Keratinocyte (primary cell): ENCODE data around the gene RNASE8. TPM values are rescaled to one million over a fixed set of nuclear protein-coding genes. Genes with fewer than 3 reads are reported as not detected.
A peak's percentile ranks its signal among the peaks of the same experiment; 100 is the strongest.

Experiments used
- DNase-seq: peaks from one replicate; pipeline ENCODE4 v3.0.0-alpha.2; 2011; ENCODE audit warnings: low read depth, missing footprints, low spot score
- FAIRE-seq: peaks from 2 replicates; lab custom pipeline; 2011; peaks lifted over from hg19 to GRCh38; lab: Jason Lieb, UNC
- H2AFZ ChIP-seq: 2 replicates; pipeline ENCODE4 v1.6.0; 2012; ENCODE audit warnings: low read length, control low read depth, inconsistent platforms; ENCODE audit not compliant: control insufficient read depth
- H3K27ac ChIP-seq: 2 replicates; pipeline ENCODE4 v1.5.1; 2011; ENCODE audit warnings: low read length; ENCODE audit not compliant: control insufficient read depth, insufficient read depth
- H3K27me3 ChIP-seq: 3 replicates; pipeline ENCODE4 v1.6.0; 2011; ENCODE audit warnings: low read length; ENCODE audit not compliant: control insufficient read depth, insufficient read depth; ENCODE audit errors: extremely low read depth
- H3K36me3 ChIP-seq, 2 experiments: 2 replicates in 1 of 2; 3 replicates in 1 of 2; pipeline ENCODE4 v1.5.1; 2011; ENCODE audit warnings: low read length in 2 of 2, mild to moderate bottlenecking in 1 of 2; ENCODE audit not compliant: control insufficient read depth in 2 of 2, insufficient read depth in 2 of 2; ENCODE audit errors: extremely low read depth in 1 of 2
- H3K4me1 ChIP-seq: 3 replicates; pipeline ENCODE4 v1.5.1; 2011; ENCODE audit warnings: low read length; ENCODE audit not compliant: control insufficient read depth, insufficient read depth; ENCODE audit errors: extremely low read depth
- H3K4me2 ChIP-seq: 3 replicates; pipeline ENCODE4 v1.6.0; 2011; ENCODE audit warnings: low read depth, low read length; ENCODE audit not compliant: control insufficient read depth, insufficient read depth; ENCODE audit errors: extremely low read depth
- H3K4me3 ChIP-seq, 3 experiments: fragments of 200-600 bp in 1 of 3; sonication (generic) in 1 of 3; 2 replicates in 2 of 3; 3 replicates in 1 of 3; pipeline ENCODE4 v1.5.1; 2011 to 2016; ENCODE audit warnings: low read length in 3 of 3, mild to moderate bottlenecking in 3 of 3, control low read depth in 2 of 3, inconsistent platforms in 1 of 3, low read depth in 1 of 3, mixed read lengths in 1 of 3, mixed run types in 1 of 3, moderate library complexity in 1 of 3; ENCODE audit not compliant: control insufficient read depth in 2 of 3, insufficient read depth in 2 of 3; ENCODE audit errors: extremely low read depth in 1 of 3
- H3K79me2 ChIP-seq: 2 replicates; pipeline ENCODE4 v1.6.0; 2012; ENCODE audit warnings: low read length; ENCODE audit not compliant: control insufficient read depth, insufficient read depth
- H3K9ac ChIP-seq: 3 replicates; pipeline ENCODE4 v1.6.0; 2011; ENCODE audit warnings: low read length; ENCODE audit not compliant: control insufficient read depth, insufficient read depth; ENCODE audit errors: extremely low read depth
- H3K9me1 ChIP-seq: 3 replicates; pipeline ENCODE4 v1.6.0; 2011; ENCODE audit warnings: low read length; ENCODE audit not compliant: control insufficient read depth, insufficient read depth; ENCODE audit errors: extremely low read depth
- H3K9me3 ChIP-seq: 2 replicates; pipeline ENCODE4 v1.5.1; 2012; ENCODE audit warnings: low read depth, low read length; ENCODE audit not compliant: control insufficient read depth
- H4K20me1 ChIP-seq: 3 replicates; pipeline ENCODE4 v1.6.0; 2011; ENCODE audit warnings: low read length; ENCODE audit not compliant: control insufficient read depth, insufficient read depth; ENCODE audit errors: extremely low read depth
- CTCF ChIP-seq, 3 experiments: IDR thresholded peaks in 1 of 3; conservative IDR thresholded peaks in 1 of 3; optimal IDR thresholded peaks in 1 of 3; 2 replicates in 2 of 3; 3 replicates in 1 of 3; pipeline versions ENCODE3 to v1.5.1; 2011; ENCODE audit warnings: low read length in 3 of 3, mild to moderate bottlenecking in 3 of 3, moderate library complexity in 2 of 3, control low read depth in 1 of 3, inconsistent platforms in 1 of 3; ENCODE audit not compliant: insufficient read depth in 2 of 3; ENCODE audit errors: extremely low read depth in 1 of 3
- EZH2 ChIP-seq: IDR thresholded peaks from one replicate; pipeline ENCODE4 v1.6.1; 2012; ENCODE audit warnings: inconsistent platforms, mild to moderate bottlenecking, low read length, moderate library complexity
- dilution Hi-C: fragments of 300-500 bp; cut with MboI; formaldehyde crosslinking; loops from one replicate; pipeline ENCODE4 v1.7.0; 2020; ENCODE audit warnings: low sequenced_read_pairs; ENCODE audit not compliant: extremely low pct_ligation_motif_present
- polyA plus RNA-seq, 5 experiments: library from polyadenylated mRNA; depleted of rRNA in 3 of 5; stranded (reverse) in 3 of 5; stranded (forward) in 1 of 5; unstranded in 1 of 5; fragments of >200 nt; gene quantifications; 1 replicate in 1 of 5; 2 replicates in 3 of 5; 3 replicates in 1 of 5; pipeline versions ENCODE4 v1.2.1 to v1.2.3, GENCODE V29; 2011 to 2012; ENCODE audit warnings: missing spikeins in 2 of 5, low read depth in 1 of 5, low replicate concordance in 1 of 5

Gene RNASE8
- polyA plus RNA-seq, 1 donor (not counting 4 experiments of a cell fraction or from before 2014, with no cell fraction given), result not detected

DNA sequence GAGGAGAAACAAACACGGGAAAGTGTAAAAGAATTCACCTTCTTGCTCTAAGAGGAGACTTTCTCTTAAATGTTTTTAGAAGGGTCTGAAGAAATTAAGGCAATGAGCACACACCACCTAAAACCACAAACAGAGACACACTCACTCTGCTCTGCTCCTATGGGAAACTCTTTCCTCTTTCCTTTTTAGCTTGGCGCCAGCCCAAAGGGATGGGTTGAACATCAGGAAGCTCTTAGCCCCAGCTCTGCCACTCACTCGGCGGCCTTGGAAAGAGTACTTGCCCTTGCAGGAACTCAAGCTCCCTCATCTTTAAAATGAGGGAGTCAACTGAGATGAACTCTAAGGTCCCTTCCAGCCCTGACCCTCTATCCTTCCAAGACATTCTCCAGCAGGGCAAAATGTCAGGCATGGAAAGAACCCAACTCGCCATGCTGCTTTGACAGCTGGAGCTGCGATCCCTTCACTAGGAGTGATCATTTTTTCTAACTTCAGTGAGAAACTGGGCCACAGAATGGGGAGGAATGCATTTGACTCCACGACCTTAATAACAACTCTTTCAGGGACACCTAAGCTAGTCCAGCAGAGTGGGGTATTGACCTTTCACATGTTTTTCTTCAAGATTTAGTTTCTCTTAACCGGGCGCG lies 980 bp upstream of the RNASE8 start:
- Histone ChIP-seq H3K4me1 (no peaks in the 10 kb centered on the region), H3K4me3 (no peak overlapping the region), H3K27ac (no peak overlapping the region), H3K9me1 (no peaks in the 10 kb centered on the region), H3K79me2 (no peaks in the 10 kb centered on the region), H4K20me1 (no peaks in the 10 kb centered on the region), H2AFZ (peak overlapping the region; percentile 6), H3K9me3 (no peaks in the 10 kb centered on the region), H3K27me3 (no peaks in the 10 kb centered on the region), H3K9ac (no peak overlapping the region), H3K36me3 (no peaks in the 10 kb centered on the region), H3K4me2 (no peak overlapping the region)
- dilution Hi-C loops, result no loop called here
- TF ChIP-seq CTCF (optimal IDR thresholded peaks at IDR 0.05 in 1 of 3, IDR thresholded peaks at IDR 0.05 in 1 of 3, conservative IDR thresholded peaks at IDR 0.05 in 1 of 3; ENCODE audit: extremely low read depth in 1 of 3, insufficient read depth in 2 of 3, low read length in 3 of 3) (no peak), EZH2 (no peak)
- no peak for FAIRE-seq
- DNase-seq, result no peak

- no peaks in the 10 kb centered on the region for H3K36me3 ChIP-seq
- DNase-seq (no peak), FAIRE-seq (no peak)
- H3K9me1 ChIP-seq, result no peaks in the 10 kb centered on the region
- H3K27ac ChIP-seq, result no peak overlapping the region
- no peaks in the 10 kb centered on the region for H3K9me3 ChIP-seq
- H2AFZ ChIP-seq, result no peak overlapping the region
- no peak overlapping the region for H3K4me3 ChIP-seq
- H4K20me1 ChIP-seq, result no peaks in the 10 kb centered on the region
- no peaks in the 10 kb centered on the region for H3K79me2 ChIP-seq
- TF ChIP-seq CTCF (optimal IDR thresholded peaks at IDR 0.05 in 1 of 3, IDR thresholded peaks at IDR 0.05 in 1 of 3, conservative IDR thresholded peaks at IDR 0.05 in 1 of 3; ENCODE audit: extremely low read depth in 1 of 3, insufficient read depth in 2 of 3, low read length in 3 of 3) (no peak), EZH2 (no peak)
- no peaks in the 10 kb centered on the region for H3K27me3 ChIP-seq
- no peak overlapping the region for H3K4me2 ChIP-seq
- dilution Hi-C loops, result no loop called here
- peaks cover 5% of the 10 kb centered on the region for H3K4me1 ChIP-seq
- no peak overlapping the region for H3K9ac ChIP-seq
Observed at GRCh38 chr14:21058903-21059302, 1.3 kb downstream of the RNASE8 start.
